ENCODE results near the gene HNF1B. TPM values are rescaled to one million over a fixed set of nuclear protein-coding genes. Genes with fewer than 3 reads are reported as not detected.

HNF1B gene
- total and polyA plus RNA-seq, 2 donors (not counting 3 experiments of a cell fraction or from before 2014, with no cell fraction given) = not detected

GRCh38 chr17:37699285-37699973 is 45.4 kb downstream of the HNF1B start:
- no peak overlapping the region for H3K4me2 ChIP-seq (ENCODE audit: insufficient read depth, low read length)
- TF ChIP-seq MAX (IDR thresholded peaks at IDR 0.05; ENCODE audit: insufficient read depth, insufficient read length) (no peak), CTCF (IDR thresholded peaks at IDR 0.05; ENCODE audit: extremely low read depth in 1 of 2, insufficient read depth in 1 of 2, low read depth in 1 of 2, low read length in 2 of 2) (no peak), POLR2A (IDR thresholded peaks at IDR 0.05; ENCODE audit: low read depth, low read length) (no peak), GATA2 (IDR thresholded peaks at IDR 0.05; ENCODE audit: insufficient read depth, insufficient read length, low read depth, low read length) (no peak), MYC (IDR thresholded peaks at IDR 0.05; ENCODE audit: low read depth, low read length) (no peak), POLR2AphosphoS5 (IDR thresholded peaks at IDR 0.05; ENCODE audit: insufficient read depth, low read depth, low read length) (no peak), JUN (IDR thresholded peaks at IDR 0.05; ENCODE audit: borderline replicate concordance, insufficient read depth, insufficient read length, low read depth) (no peak), FOS (IDR thresholded peaks at IDR 0.05; ENCODE audit: borderline replicate concordance, insufficient read depth, low read length) (no peak), EZH2 (IDR thresholded peaks at IDR 0.05; ENCODE audit: borderline replicate concordance, low read depth, low read length, severe bottlenecking) (no peak)
- no peaks in the 10 kb centered on the region for H3K9me1 ChIP-seq (replicated peaks; ENCODE audit: control insufficient read depth, extremely low read depth, insufficient read depth, low read length)
- no peak for DNase-seq (ENCODE audit: low read depth, low spot score)
- dilution Hi-C loops (cut with MboI; ENCODE audit: extremely low pct_ligation_motif_present, low sequenced_read_pairs) = no loop called here
- H3K27me3 ChIP-seq (ENCODE audit: control insufficient read depth in 2 of 2, insufficient read depth in 2 of 2, low read length in 2 of 2) = peaks cover 14 to 26% of the 10 kb centered on the region in 2 experiments
- BruUV-seq (replicated peaks) = no TSS peak
- no peaks in the 10 kb centered on the region for H3K9me3 ChIP-seq (replicated peaks; ENCODE audit: control insufficient read depth, insufficient read depth, low read length)
- H4K20me1 ChIP-seq (replicated peaks; ENCODE audit: control insufficient read depth, extremely low read depth, insufficient read depth, low read length) = no peaks in the 10 kb centered on the region
- CTCF ChIA-PET = no interaction called here
- no peaks in the 10 kb centered on the region for H3K4me1 ChIP-seq (ENCODE audit: control insufficient read depth, extremely low read depth, insufficient read depth, low read length)
- no peaks in the 10 kb centered on the region for H3K79me2 ChIP-seq (ENCODE audit: control insufficient read depth, insufficient read depth, low read length)
- no peak overlapping the region for H2AFZ ChIP-seq (ENCODE audit: low read depth, low read length)
- H3K4me3 ChIP-seq (replicated peaks in 1 of 3; ENCODE audit: insufficient read depth in 1 of 3, low read depth in 1 of 3, low read length in 3 of 3) = no peak overlapping the region
- no peak for FAIRE-seq
- POLR2A ChIA-PET = no interaction called here
- no peak overlapping the region for H3K27ac ChIP-seq (ENCODE audit: insufficient read depth, low read depth, low read length)
- no peak overlapping the region for H3K9ac ChIP-seq (replicated peaks; ENCODE audit: extremely low read depth, insufficient read depth, low read length)
- intact Hi-C loops (cut with micrococcal nuclease) = no loop called here
- no peaks in the 10 kb centered on the region for H3K36me3 ChIP-seq (ENCODE audit: control insufficient read depth in 2 of 2, extremely low read depth in 1 of 2, insufficient read depth in 2 of 2, low read length in 2 of 2)

Measured in endothelial cell of umbilical vein (primary cell).